Bronchial epithelial cell (primary cell): ENCODE results near the gene PICALM. TPM values are rescaled to one million over a fixed set of nuclear protein-coding genes. Genes with fewer than 3 reads are reported as not detected.
A peak's percentile ranks its signal among the peaks of the same experiment; 100 is the strongest.

Experiments
- DNase-seq: peaks from one replicate; pipeline ENCODE4 v3.0.0-alpha.2; 2010; ENCODE audit warnings: low read depth
- FAIRE-seq: peaks from 2 replicates; lab custom pipeline; 2011; peaks lifted over from hg19 to GRCh38; lab: Jason Lieb, UNC
- H3K27me3 ChIP-seq: 2 replicates; pipeline ENCODE4 v1.5.1; 2011; ENCODE audit warnings: low read length; ENCODE audit not compliant: control insufficient read depth, insufficient read depth
- H3K36me3 ChIP-seq: 2 replicates; pipeline ENCODE4 v1.5.1; 2011; ENCODE audit warnings: low read length; ENCODE audit not compliant: control insufficient read depth, insufficient read depth
- H3K4me3 ChIP-seq: 2 replicates; pipeline ENCODE4 v1.5.1; 2011; ENCODE audit warnings: mild to moderate bottlenecking, low read depth, low read length, control low read depth
- total RNA-seq: library from RNA; depleted of rRNA; stranded (reverse); fragments of >200 nt; gene quantifications from 2 replicates; pipeline ENCODE4 v1.2.1, GENCODE V29; 2014
- TF ChIP-seq, protein P1 (sequence below): IDR thresholded peaks from 2 replicates; pipeline ENCODE4 v1.5.1; 2011; ENCODE audit warnings: mild to moderate bottlenecking, moderate library complexity, low read length, control low read depth, inconsistent platforms; ENCODE audit not compliant: insufficient read depth, severe bottlenecking

The PICALM gene
- total RNA-seq, 1 donor from 2014 or later, result 203 TPM

- Histone ChIP-seq H3K36me3 (peaks cover 2% of the 10 kb centered on the region), H3K27me3 (no peaks in the 10 kb centered on the region), H3K4me3 (no peak overlapping the region)
- DNase-seq (no peak), FAIRE-seq (no peak)
- TF ChIP-seq, protein P1, sequence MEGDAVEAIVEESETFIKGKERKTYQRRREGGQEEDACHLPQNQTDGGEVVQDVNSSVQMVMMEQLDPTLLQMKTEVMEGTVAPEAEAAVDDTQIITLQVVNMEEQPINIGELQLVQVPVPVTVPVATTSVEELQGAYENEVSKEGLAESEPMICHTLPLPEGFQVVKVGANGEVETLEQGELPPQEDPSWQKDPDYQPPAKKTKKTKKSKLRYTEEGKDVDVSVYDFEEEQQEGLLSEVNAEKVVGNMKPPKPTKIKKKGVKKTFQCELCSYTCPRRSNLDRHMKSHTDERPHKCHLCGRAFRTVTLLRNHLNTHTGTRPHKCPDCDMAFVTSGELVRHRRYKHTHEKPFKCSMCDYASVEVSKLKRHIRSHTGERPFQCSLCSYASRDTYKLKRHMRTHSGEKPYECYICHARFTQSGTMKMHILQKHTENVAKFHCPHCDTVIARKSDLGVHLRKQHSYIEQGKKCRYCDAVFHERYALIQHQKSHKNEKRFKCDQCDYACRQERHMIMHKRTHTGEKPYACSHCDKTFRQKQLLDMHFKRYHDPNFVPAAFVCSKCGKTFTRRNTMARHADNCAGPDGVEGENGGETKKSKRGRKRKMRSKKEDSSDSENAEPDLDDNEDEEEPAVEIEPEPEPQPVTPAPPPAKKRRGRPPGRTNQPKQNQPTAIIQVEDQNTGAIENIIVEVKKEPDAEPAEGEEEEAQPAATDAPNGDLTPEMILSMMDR, result no peak
These were observed 53.2 kb downstream of the PICALM start for GRCh38 chr11:86015699-86016098.

DNA sequence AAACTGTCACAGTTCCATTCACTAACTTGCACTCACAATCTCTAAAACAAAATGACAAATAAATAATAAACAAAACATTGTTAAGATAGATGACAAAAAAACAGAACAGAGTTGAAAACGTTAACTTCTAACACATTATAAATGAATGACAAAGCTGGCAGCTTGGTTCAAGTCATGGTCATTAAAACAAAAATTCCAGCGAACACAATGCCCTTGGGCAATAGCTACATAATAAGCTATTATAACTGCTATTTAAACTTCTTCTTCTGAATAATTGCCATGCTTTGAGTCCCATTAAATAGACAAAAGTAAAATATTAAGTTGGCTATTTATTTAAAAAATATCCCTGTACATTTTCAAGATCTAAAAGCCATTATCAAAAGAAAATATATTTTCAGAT lies 54.7 kb downstream of the PICALM start:
- TF ChIP-seq, protein P1, result no peak
- no peaks in the 10 kb centered on the region for H3K27me3 ChIP-seq
- no peaks in the 10 kb centered on the region for H3K36me3 ChIP-seq
- no peak overlapping the region for H3K4me3 ChIP-seq
- no peak for FAIRE-seq
- DNase-seq, result no peak

GRCh38 chr11:86013713-86014112 lies 55.2 kb downstream of the PICALM start:
- TF ChIP-seq, protein P1, result no peak
- DNase-seq (no peak), FAIRE-seq (no peak)
- Histone ChIP-seq H3K36me3 (peaks cover 2% of the 10 kb centered on the region), H3K27me3 (no peaks in the 10 kb centered on the region), H3K4me3 (no peak overlapping the region)

GRCh38 chr11:86011175-86011574 lies 57.7 kb downstream of the PICALM start:
- TF ChIP-seq, protein P1, result no peak
- no peak for DNase-seq
- no peak for FAIRE-seq
- Histone ChIP-seq H3K4me3 (no peak overlapping the region), H3K36me3 (peaks cover 3% of the 10 kb centered on the region), H3K27me3 (no peaks in the 10 kb centered on the region)

DNA sequence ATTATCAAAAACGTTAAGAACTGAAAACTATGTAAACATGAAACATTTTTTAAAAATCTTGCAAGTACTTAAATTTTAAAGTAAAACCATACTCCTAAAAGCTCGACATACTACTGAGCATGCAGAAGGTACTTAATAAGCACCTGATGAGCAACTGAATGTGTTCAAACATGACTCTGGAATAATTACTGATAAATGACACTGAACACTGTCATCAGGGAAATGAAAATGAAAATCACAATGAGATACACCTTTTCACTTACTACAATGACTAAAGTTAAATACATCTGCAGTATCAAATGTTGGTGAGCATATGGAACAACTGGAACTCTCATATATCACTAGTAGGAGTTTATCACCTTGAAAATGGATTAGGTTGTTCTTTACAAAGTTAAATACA lies 65.2 kb downstream of the PICALM start:
- FAIRE-seq, result no peak
- Histone ChIP-seq H3K4me3 (no peak overlapping the region), H3K36me3 (peaks cover 13% of the 10 kb centered on the region), H3K27me3 (no peaks in the 10 kb centered on the region)
- peak; percentile 87 for DNase-seq
- TF ChIP-seq, protein P1, result no peak

DNA sequence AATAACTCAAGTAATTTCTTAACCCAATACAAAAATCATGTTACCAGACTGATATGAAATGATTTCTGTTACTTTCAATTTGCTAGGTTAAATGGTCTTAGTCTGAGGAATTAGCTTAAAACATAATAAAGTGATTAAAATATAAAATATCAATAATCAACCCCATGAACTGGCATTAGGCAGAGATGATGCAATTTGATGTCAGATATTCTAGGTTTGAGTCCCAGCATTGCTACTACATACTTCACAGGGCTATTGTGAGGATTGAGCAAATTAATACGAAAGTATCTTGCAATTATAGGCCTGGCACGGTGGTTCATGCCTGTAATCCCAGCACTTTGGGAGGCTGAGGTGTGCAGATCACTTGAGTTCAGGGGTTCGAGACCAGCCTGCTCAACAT lies 66.5 kb downstream of the PICALM start:
- Histone ChIP-seq H3K27me3 (no peaks in the 10 kb centered on the region), H3K4me3 (no peak overlapping the region), H3K36me3 (peaks cover 19% of the 10 kb centered on the region)
- TF ChIP-seq, protein P1, result no peak
- DNase-seq, result no peak
- FAIRE-seq, result no peak
